Measurements from ENCODE around the gene NFE2L2. TPM values are rescaled to one million over a fixed set of nuclear protein-coding genes. Genes with fewer than 3 reads are reported as not detected.

NFE2L2 gene
- total RNA-seq, result 85.3 and 93.6 TPM in 2 replicates
- total RNA-seq (2013), result 34.2 TPM
- 16.8 and 24.1 TPM in 2 replicates for polyA plus RNA-seq
- 34.7 and 42.2 TPM in 2 replicates for polyA minus RNA-seq

GRCh38 chr2:177264693-177265587, at the start of gene NFE2L2:
TSS of gene NFE2L2 (minus strand) at chr2:177264727. CDS start at chr2:177264576, 151 bp downstream.
- intact Hi-C loops (cut with micrococcal nuclease), result loop anchor here (2.0 to 5.0 kb wide), 4 partner anchors 16 to 354 kb away; partner anchors contain the start of gene AGPS
- Histone ChIP-seq H3K79me2 (ENCODE audit: control insufficient read depth, insufficient read depth, low read length) (peaks cover 43% of the 10 kb centered on the region), H3K27me3 (replicated peaks in 1 of 4; ENCODE audit: control extremely low read depth in 1 of 4, control insufficient read depth in 3 of 4, insufficient read depth in 4 of 4, low read length in 3 of 4) (no peaks in the 10 kb centered on the region), H3K4me1 (ENCODE audit: control insufficient read depth in 2 of 2, insufficient read depth in 2 of 2, low read length in 2 of 2) (peaks cover 31 to 34% of the 10 kb centered on the region in 2 donors), H3K9ac (ENCODE audit: low read length) (peak within 1 kb of the TSS; percentile 99), H2AFZ (ENCODE audit: insufficient read depth, low read depth, low read length, poor library complexity, severe bottlenecking) (peak within 1 kb of the TSS; percentile 67), H3K4me2 (replicated peaks; ENCODE audit: low read depth, low read length, poor library complexity, severe bottlenecking) (peak within 1 kb of the TSS; percentile 91), H3K9me3 (ENCODE audit: control extremely low read depth in 1 of 3, control insufficient read depth in 2 of 3, insufficient read depth in 1 of 3, low read length in 2 of 3) (no peaks in the 10 kb centered on the region), H3K36me3 (replicated peaks in 1 of 2; ENCODE audit: control extremely low read depth in 1 of 2, control insufficient read depth in 1 of 2, extremely low read depth in 1 of 2, insufficient read depth in 2 of 2, low read length in 1 of 2) (no peaks in the 10 kb centered on the region), H4K20me1 (ENCODE audit: control insufficient read depth, insufficient read depth, low read length, poor library complexity, severe bottlenecking) (peaks cover 27% of the 10 kb centered on the region), H3K4me3 (ENCODE audit: control extremely low read depth in 1 of 5, extremely low read depth in 1 of 5, insufficient read depth in 1 of 5, low read depth in 2 of 5, low read length in 4 of 5) (peak within 1 kb of the TSS; percentile 67 to 97 (median 92)), H3K27ac (ENCODE audit: low read length in 2 of 2) (peak within 1 kb of the TSS; percentile 99 to 100)
- DNase-seq, result peak; percentile 96
- Mint-ChIP-seq H3K27me3 (no peaks in the 10 kb centered on the region), H3K27ac (peak within 1 kb of the TSS; percentile 98), H3K4me1 (peaks cover 41% of the 10 kb centered on the region), H3K9me3 (ENCODE audit: insufficient read depth) (no peaks in the 10 kb centered on the region), H3K4me3 (peak within 1 kb of the TSS; percentile 98)
- ChIA-PET POLR2A (interaction anchor here (0.6 to 4.0 kb wide), 11 partner anchors 14 to 129 kb away, joined by 3 to 66 read pairs (median 6); partner anchors contain the start of gene HNRNPA3), CTCF (interaction anchor here (0.6 to 5.8 kb wide), 24 partner anchors 8 to 151 kb away, joined by 3 to 195 read pairs (median 6); partner anchors contain the start of genes AGPS and HNRNPA3)
- peak; percentile 71 for ATAC-seq (ENCODE audit: low read depth)
- 0% methylated on average over 59 of the region's 66 CpGs for WGBS (ENCODE audit: insufficient coverage)
- TF ChIP-seq, protein P1, sequence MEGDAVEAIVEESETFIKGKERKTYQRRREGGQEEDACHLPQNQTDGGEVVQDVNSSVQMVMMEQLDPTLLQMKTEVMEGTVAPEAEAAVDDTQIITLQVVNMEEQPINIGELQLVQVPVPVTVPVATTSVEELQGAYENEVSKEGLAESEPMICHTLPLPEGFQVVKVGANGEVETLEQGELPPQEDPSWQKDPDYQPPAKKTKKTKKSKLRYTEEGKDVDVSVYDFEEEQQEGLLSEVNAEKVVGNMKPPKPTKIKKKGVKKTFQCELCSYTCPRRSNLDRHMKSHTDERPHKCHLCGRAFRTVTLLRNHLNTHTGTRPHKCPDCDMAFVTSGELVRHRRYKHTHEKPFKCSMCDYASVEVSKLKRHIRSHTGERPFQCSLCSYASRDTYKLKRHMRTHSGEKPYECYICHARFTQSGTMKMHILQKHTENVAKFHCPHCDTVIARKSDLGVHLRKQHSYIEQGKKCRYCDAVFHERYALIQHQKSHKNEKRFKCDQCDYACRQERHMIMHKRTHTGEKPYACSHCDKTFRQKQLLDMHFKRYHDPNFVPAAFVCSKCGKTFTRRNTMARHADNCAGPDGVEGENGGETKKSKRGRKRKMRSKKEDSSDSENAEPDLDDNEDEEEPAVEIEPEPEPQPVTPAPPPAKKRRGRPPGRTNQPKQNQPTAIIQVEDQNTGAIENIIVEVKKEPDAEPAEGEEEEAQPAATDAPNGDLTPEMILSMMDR (IDR thresholded peaks at IDR 0.05), result peak; percentile 32
- TF ChIP-seq EZH2 (IDR thresholded peaks at IDR 0.05; ENCODE audit: borderline replicate concordance, insufficient read depth, low read depth, low read length, poor library complexity, severe bottlenecking), result no peak
